Esophagus (tissue), 2 donors: ENCODE results near the gene GNB1L. TPM values are rescaled to one million over a fixed set of nuclear protein-coding genes. Genes with fewer than 3 reads are reported as not detected.

ENCODE experiments used
- H3K27ac ChIP-seq, 2 donors: one replicate each; pipeline ENCODE4 v1.5.1; 2013; ENCODE audit warnings: low read depth in 2 of 2, mild to moderate bottlenecking in 2 of 2, inconsistent platforms in 1 of 2, low read length in 1 of 2, moderate library complexity in 1 of 2
- H3K27me3 ChIP-seq, 2 donors: one replicate each; pipeline ENCODE4 v1.6.1; 2013; ENCODE audit warnings: low read length in 2 of 2, control low read depth in 1 of 2, mild to moderate bottlenecking in 1 of 2; ENCODE audit not compliant: insufficient read depth in 2 of 2, control insufficient read depth in 1 of 2
- H3K36me3 ChIP-seq, 2 donors: one replicate each; pipeline ENCODE4 v1.6.1; 2013; ENCODE audit warnings: low read length in 1 of 2; ENCODE audit not compliant: control insufficient read depth in 2 of 2, insufficient read depth in 2 of 2
- H3K4me1 ChIP-seq, 2 donors: one replicate each; pipeline ENCODE4 v1.6.1; 2013; ENCODE audit warnings: low read length in 1 of 2; ENCODE audit not compliant: control insufficient read depth in 2 of 2, insufficient read depth in 2 of 2
- H3K4me3 ChIP-seq, 2 donors: one replicate each; pipeline ENCODE4 v1.5.1; 2013; ENCODE audit warnings: low read length in 2 of 2, mild to moderate bottlenecking in 2 of 2, low read depth in 1 of 2, moderate library complexity in 1 of 2
- H3K9me3 ChIP-seq, 2 donors: one replicate each; pipeline ENCODE4 v1.6.1; 2013; ENCODE audit warnings: mild to moderate bottlenecking in 2 of 2, low read depth in 1 of 2, low read length in 1 of 2, moderate library complexity in 1 of 2; ENCODE audit not compliant: control insufficient read depth in 2 of 2, insufficient read depth in 1 of 2
- WGBS, 2 donors: extraction: QIAGEN DNeasy Blood & Tissue Kit; methylation state at CpG; one replicate each; pipeline ENCODE4 v1.1.7; 2013; 5-methylcytosine and 5-hydroxymethylcytosine counted together
- polyA plus RNA-seq, 2 donors: library from polyadenylated mRNA; stranded (reverse); fragments of 200-250 nt; gene quantifications; one replicate each; pipeline ENCODE4 v1.2.3, GENCODE V29; 2013
- donor health status: healthy with polysubstance abuse.
- donor health status: Bipolar disorder and iron deficiency.

Gene GNB1L
- polyA plus RNA-seq, 2 donors, result 4.7 to 6.6 TPM

GRCh38 chr22:19865141-19865829, 10.6 kb upstream of the GNB1L start:
- Histone ChIP-seq H3K27me3 (no peaks in the 10 kb centered on the region), H3K4me1 (peaks cover 8 to 9% of the 10 kb centered on the region in 2 donors), H3K27ac (no peak overlapping the region), H3K9me3 (no peaks in the 10 kb centered on the region), H3K36me3 (no peaks in the 10 kb centered on the region), H3K4me3 (no peak overlapping the region)
- 82 to 84% methylated on average over 12 of the region's 12 CpGs for WGBS, 2 donors

GRCh38 chr22:19864538-19865106, 9.9 kb upstream of the GNB1L start:
- H3K27me3 ChIP-seq, result no peaks in the 10 kb centered on the region
- H3K4me3 ChIP-seq, result no peak overlapping the region
- H3K4me1 ChIP-seq, result peaks cover 8 to 9% of the 10 kb centered on the region in 2 donors
- 93 to 94% methylated on average over 5 of the region's 5 CpGs for WGBS, 2 donors
- H3K9me3 ChIP-seq, result no peaks in the 10 kb centered on the region
- H3K27ac ChIP-seq, result no peak overlapping the region
- H3K36me3 ChIP-seq, result no peaks in the 10 kb centered on the region

- WGBS, 2 donors, result 94% methylated on average over 5 of the region's 5 CpGs
- H3K9me3 ChIP-seq, result no peaks in the 10 kb centered on the region
- H3K27me3 ChIP-seq, result no peaks in the 10 kb centered on the region
- no peaks in the 10 kb centered on the region for H3K36me3 ChIP-seq
- H3K4me3 ChIP-seq, result no peak overlapping the region
- peaks cover 0 to under 1% of the 10 kb centered on the region in 2 donors for H3K4me1 ChIP-seq
- H3K27ac ChIP-seq, result no peak overlapping the region
Observed at GRCh38 chr22:19863571-19863970, 8.9 kb upstream of the GNB1L start.

- Histone ChIP-seq H3K9me3 (no peaks in the 10 kb centered on the region), H3K36me3 (no peaks in the 10 kb centered on the region), H3K27me3 (no peaks in the 10 kb centered on the region), H3K27ac (no peak overlapping the region), H3K4me3 (no peak overlapping the region), H3K4me1 (no peaks in the 10 kb centered on the region)
- 95% methylated on average over 13 of the region's 13 CpGs for WGBS, 2 donors
Observed at GRCh38 chr22:19862619-19863246, 8.1 kb upstream of the GNB1L start.

- H3K9me3 ChIP-seq, result no peaks in the 10 kb centered on the region
- H3K27ac ChIP-seq, result no peak overlapping the region
- 95% methylated on average over 8 of the region's 8 CpGs for WGBS, 2 donors
- no peaks in the 10 kb centered on the region for H3K36me3 ChIP-seq
- H3K4me1 ChIP-seq, result peaks cover 0 to 8% of the 10 kb centered on the region in 2 donors
- H3K4me3 ChIP-seq, result no peak overlapping the region
- H3K27me3 ChIP-seq, result no peaks in the 10 kb centered on the region
Observed at GRCh38 chr22:19859861-19860510, 5.3 kb upstream of the GNB1L start.

GRCh38 chr22:19857382-19857781, 2.7 kb upstream of the GNB1L start:
- 98 to 99% methylated on average over 3 of the region's 3 CpGs for WGBS, 2 donors
- Histone ChIP-seq H3K36me3 (peaks cover 0 to 3% of the 10 kb centered on the region in 2 donors), H3K9me3 (no peaks in the 10 kb centered on the region), H3K27me3 (no peaks in the 10 kb centered on the region), H3K4me1 (peaks cover 6 to 23% of the 10 kb centered on the region in 2 donors), H3K27ac (no peak overlapping the region), H3K4me3 (no peak overlapping the region)

- Histone ChIP-seq H3K27ac (peak overlapping the region; percentile 84 to 97), H3K27me3 (no peaks in the 10 kb centered on the region), H3K4me1 (peaks cover 11 to 32% of the 10 kb centered on the region in 2 donors), H3K4me3 (peak overlapping the region; percentile 83 to 90), H3K36me3 (peaks cover 6 to 18% of the 10 kb centered on the region in 2 donors), H3K9me3 (no peaks in the 10 kb centered on the region)
- WGBS, 2 donors, result 5 to 7% methylated on average over 24 of the region's 24 CpGs
Observed at GRCh38 chr22:19855504-19856409, 1.1 kb upstream of the GNB1L start.

- H3K27ac ChIP-seq, result peak overlapping the region; percentile 94 to 97
- WGBS, 2 donors, result 1% methylated on average over 47 to 49 of the region's 49 CpGs
- peaks cover 6 to 25% of the 10 kb centered on the region in 2 donors for H3K36me3 ChIP-seq
- H3K4me1 ChIP-seq, result peaks cover 11 to 41% of the 10 kb centered on the region in 2 donors
- no peaks in the 10 kb centered on the region for H3K9me3 ChIP-seq
- H3K4me3 ChIP-seq, result peak overlapping the region; percentile 83 to 90
- no peaks in the 10 kb centered on the region for H3K27me3 ChIP-seq
Observed at GRCh38 chr22:19853879-19854777, 546 bp downstream of the GNB1L start.
